ENCODE results near the gene BICC1. TPM values are rescaled to one million over a fixed set of nuclear protein-coding genes. Genes with fewer than 3 reads are reported as not detected.

BICC1 gene
- total RNA-seq, 1 donor from 2014 or later = 150 TPM

- no peak for TF ChIP-seq CTCF (conservative IDR thresholded peaks at IDR 0.05; ENCODE audit: low read depth, low read length)
- DNase-seq (ENCODE audit: low read depth) = no peak
- no peak overlapping the region for H3K4me3 ChIP-seq (ENCODE audit: low read depth, low read length)
These were observed 289.4 kb downstream of the BICC1 start for GRCh38 chr10:58802047-58802446.

- no peak overlapping the region for H3K4me3 ChIP-seq (ENCODE audit: low read depth, low read length)
- no peak for TF ChIP-seq CTCF (conservative IDR thresholded peaks at IDR 0.05; ENCODE audit: low read depth, low read length)
- no peak for DNase-seq (ENCODE audit: low read depth)
These were observed 293.7 kb downstream of the BICC1 start for GRCh38 chr10:58806323-58806722.

GRCh38 chr10:58806970-58807628 is 294.4 kb downstream of the BICC1 start:
- no peak overlapping the region for H3K4me3 ChIP-seq (ENCODE audit: low read depth, low read length)
- no peak for TF ChIP-seq CTCF (conservative IDR thresholded peaks at IDR 0.05; ENCODE audit: low read depth, low read length)
- DNase-seq (ENCODE audit: low read depth) = no peak

GRCh38 chr10:58807629-58808022 is 295.0 kb downstream of the BICC1 start:
- no peak for TF ChIP-seq CTCF (conservative IDR thresholded peaks at IDR 0.05; ENCODE audit: low read depth, low read length)
- H3K4me3 ChIP-seq (ENCODE audit: low read depth, low read length) = no peak overlapping the region
- no peak for DNase-seq (ENCODE audit: low read depth)

- DNase-seq (ENCODE audit: low read depth) = no peak
- no peak for TF ChIP-seq CTCF (conservative IDR thresholded peaks at IDR 0.05; ENCODE audit: low read depth, low read length)
- H3K4me3 ChIP-seq (ENCODE audit: low read depth, low read length) = no peak overlapping the region
These were observed 298.1 kb downstream of the BICC1 start for GRCh38 chr10:58810751-58811150.

- TF ChIP-seq CTCF (conservative IDR thresholded peaks at IDR 0.05; ENCODE audit: low read depth, low read length) = no peak
- no peak overlapping the region for H3K4me3 ChIP-seq (ENCODE audit: low read depth, low read length)
- no peak for DNase-seq (ENCODE audit: low read depth)
These were observed 300.9 kb downstream of the BICC1 start for GRCh38 chr10:58813573-58813972.

GRCh38 chr10:58817201-58817846 is 304.7 kb downstream of the BICC1 start:
- DNase-seq (ENCODE audit: low read depth) = no peak
- H3K4me3 ChIP-seq (ENCODE audit: low read depth, low read length) = no peak overlapping the region
- TF ChIP-seq CTCF (conservative IDR thresholded peaks at IDR 0.05; ENCODE audit: low read depth, low read length) = no peak

All from epithelial cell of proximal tubule (primary cell).